Neuronal stem cell (in vitro differentiated cells): ENCODE measurements around the gene PAPSS2.
"Not testable (repeated sequence)": the region's sequence is repeated elsewhere in the genome, so short reads cannot be mapped to it uniquely, and the experiment has no call there.

Source experiments
- DNase-seq: peaks from one replicate; pipeline ENCODE4 v3.0.0-alpha.2; 2013; ENCODE audit warnings: low spot score
- H2AFZ ChIP-seq: one replicate; pipeline ENCODE4 v1.6.1; 2013; ENCODE audit warnings: mild to moderate bottlenecking, low read length, inconsistent platforms
- H2AK5ac ChIP-seq: 2 replicates; pipeline ENCODE4 v1.6.1; 2013; ENCODE audit warnings: low read depth, mild to moderate bottlenecking, inconsistent platforms, low read length, moderate library complexity, mixed read lengths
- H2BK120ac ChIP-seq: 2 replicates; pipeline ENCODE4 v1.6.1; 2013; ENCODE audit warnings: low read depth, mild to moderate bottlenecking, inconsistent platforms, low read length, moderate library complexity, mixed read lengths
- H2BK12ac ChIP-seq: one replicate; pipeline ENCODE4 v1.6.1; 2013; ENCODE audit warnings: low read length, inconsistent platforms
- H2BK15ac ChIP-seq: 2 replicates; pipeline ENCODE4 v1.6.1; 2013; ENCODE audit warnings: mild to moderate bottlenecking, low read length, inconsistent platforms, mixed read lengths
- H2BK5ac ChIP-seq: one replicate; pipeline ENCODE4 v1.6.1; 2013; ENCODE audit warnings: inconsistent platforms, mild to moderate bottlenecking, low read length, moderate library complexity
- H3K14ac ChIP-seq: one replicate; pipeline ENCODE4 v1.6.1; 2013; ENCODE audit warnings: low read length, inconsistent platforms
- H3K18ac ChIP-seq: 2 replicates; pipeline ENCODE4 v1.6.1; 2013; ENCODE audit warnings: low read length, inconsistent platforms
- H3K23ac ChIP-seq: 2 replicates; pipeline ENCODE4 v1.6.1; 2013; ENCODE audit warnings: low read depth, mild to moderate bottlenecking, mixed read lengths, low read length, inconsistent platforms; ENCODE audit not compliant: poor library complexity
- H3K27ac ChIP-seq: replicated peaks from 3 replicates; pipeline ENCODE4 v1.5.1; 2013; ENCODE audit warnings: low read length, inconsistent platforms
- H3K27me3 ChIP-seq, 3 experiments: 2 replicates each; pipeline ENCODE4 v1.6.1; 2013; ENCODE audit warnings: low read length in 3 of 3, mild to moderate bottlenecking in 2 of 3, inconsistent platforms in 1 of 3, low read depth in 1 of 3, mixed read lengths in 1 of 3, moderate library complexity in 1 of 3; ENCODE audit not compliant: control insufficient read depth in 3 of 3, insufficient read depth in 3 of 3
- H3K36me3 ChIP-seq, 2 donors: replicated peaks in 1 of 2; 2 replicates each; pipeline ENCODE4 v1.6.1; 2013; ENCODE audit warnings: low read length in 2 of 2; ENCODE audit not compliant: control insufficient read depth in 2 of 2, insufficient read depth in 2 of 2
- H3K4ac ChIP-seq: 2 replicates; pipeline ENCODE4 v1.6.1; 2013; ENCODE audit warnings: inconsistent platforms, mild to moderate bottlenecking, low read length, moderate library complexity
- H3K4me1 ChIP-seq, 2 donors: 1 replicate in 1 of 2; 2 replicates in 1 of 2; pipeline ENCODE4 v1.6.1; 2013; ENCODE audit warnings: low read length in 2 of 2, low read depth in 1 of 2; ENCODE audit not compliant: control insufficient read depth in 2 of 2, insufficient read depth in 1 of 2
- H3K4me2 ChIP-seq: one replicate; pipeline ENCODE4 v1.6.1; 2013; ENCODE audit warnings: mild to moderate bottlenecking, low read length, inconsistent platforms; ENCODE audit not compliant: insufficient read depth, poor library complexity, severe bottlenecking
- H3K4me3 ChIP-seq, 2 donors: 2 replicates each; pipeline ENCODE4 v1.5.1; 2013; ENCODE audit warnings: low read length in 2 of 2, mild to moderate bottlenecking in 2 of 2, inconsistent platforms in 1 of 2, moderate library complexity in 1 of 2
- H3K79me1 ChIP-seq: one replicate; pipeline ENCODE4 v1.6.1; 2013; ENCODE audit warnings: low read depth, mild to moderate bottlenecking, inconsistent platforms, low read length, moderate library complexity
- H3K9ac ChIP-seq: one replicate; pipeline ENCODE4 v1.6.1; 2013; ENCODE audit warnings: mild to moderate bottlenecking, low read depth, low read length, inconsistent platforms; ENCODE audit not compliant: poor library complexity
- H3K9me3 ChIP-seq, 2 donors: replicated peaks in 1 of 2; 2 replicates each; pipeline versions ENCODE3 to v1.6.1; 2013; ENCODE audit warnings: low read length in 2 of 2, mild to moderate bottlenecking in 2 of 2, inconsistent platforms in 1 of 2, low read depth in 1 of 2, mixed read lengths in 1 of 2, moderate library complexity in 1 of 2; ENCODE audit not compliant: control insufficient read depth in 2 of 2, insufficient read depth in 1 of 2
- H4K8ac ChIP-seq: one replicate; pipeline ENCODE4 v1.6.1; 2013; ENCODE audit warnings: low read depth, mild to moderate bottlenecking, inconsistent platforms, low read length, moderate library complexity
- H4K91ac ChIP-seq: one replicate; pipeline ENCODE4 v1.6.1; 2013; ENCODE audit warnings: low read length, low read depth, mild to moderate bottlenecking, inconsistent platforms; ENCODE audit not compliant: poor library complexity
- WGBS, 2 donors: extraction: QIAGEN DNeasy Blood & Tissue Kit; methylation state at CpG; one replicate each; pipeline ENCODE4 v1.1.7; 2013; ENCODE audit warnings: missing lambda C conversion rate in 2 of 2, mixed read lengths in 1 of 2; ENCODE audit not compliant: insufficient read length in 2 of 2, insufficient replicate concordance in 1 of 2; ENCODE audit errors: extremely low coverage in 2 of 2; 5-methylcytosine and 5-hydroxymethylcytosine counted together

PAPSS2 gene

GRCh38 chr10:87642486-87642885 lies 17.2 kb upstream of the PAPSS2 start:
- H3K14ac ChIP-seq, result no peak overlapping the region
- H3K4ac ChIP-seq, result no peak overlapping the region
- no peak overlapping the region for H3K27ac ChIP-seq
- no peak overlapping the region for H3K4me2 ChIP-seq
- H3K23ac ChIP-seq, result no peak overlapping the region
- no peaks in the 10 kb centered on the region for H3K36me3 ChIP-seq
- H2AK5ac ChIP-seq, result no peak overlapping the region
- H2BK15ac ChIP-seq, result no peak overlapping the region
- H3K27me3 ChIP-seq, result peaks cover 0 to 9% (median 0%) of the 10 kb centered on the region in 3 experiments
- H3K9ac ChIP-seq, result no peak overlapping the region
- H2AFZ ChIP-seq, result peak overlapping the region; percentile 53
- H3K4me1 ChIP-seq, result peaks cover 0 to 3% of the 10 kb centered on the region in 2 donors
- H2BK12ac ChIP-seq, result no peak overlapping the region
- H4K91ac ChIP-seq, result no peak overlapping the region
- WGBS, 2 donors, result no CpG with 5 or more reads among the region's 11 CpGs
- H3K79me1 ChIP-seq, result no peaks in the 10 kb centered on the region
- H2BK120ac ChIP-seq, result no peak overlapping the region
- H3K4me3 ChIP-seq, result no peak overlapping the region
- no peak overlapping the region for H2BK5ac ChIP-seq
- no peak overlapping the region for H3K18ac ChIP-seq
- H3K9me3 ChIP-seq, result peaks cover 0 to 3% of the 10 kb centered on the region in 2 donors
- DNase-seq, result no peak
- no peak overlapping the region for H4K8ac ChIP-seq

DNA sequence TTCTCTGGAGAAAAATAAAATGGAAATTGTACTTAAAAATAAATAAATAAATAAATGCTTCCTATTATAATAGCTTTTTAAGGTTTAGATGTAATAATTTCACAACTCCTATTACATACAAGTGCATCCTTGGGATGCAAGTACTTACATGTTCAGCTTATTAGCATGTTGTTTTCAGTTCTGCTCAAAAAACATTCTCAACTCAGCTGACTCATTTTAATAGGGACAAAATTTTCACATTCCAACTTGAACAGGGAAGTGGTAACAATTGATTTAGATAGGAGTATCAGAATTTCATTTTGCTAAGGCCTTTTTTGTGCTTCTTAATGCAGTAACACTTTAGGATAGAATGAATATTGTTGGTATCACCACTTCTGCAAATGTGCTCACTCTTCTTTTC lies 16.7 kb upstream of the PAPSS2 start:
- DNase-seq, result no peak
- no peaks in the 10 kb centered on the region for H3K36me3 ChIP-seq

GRCh38 chr10:87643920-87644319 lies 15.8 kb upstream of the PAPSS2 start:
- no peak for DNase-seq
- Histone ChIP-seq H2AK5ac (no peak overlapping the region), H3K27me3 (peaks cover 0 to 9% (median 0%) of the 10 kb centered on the region in 3 experiments), H3K36me3 (no peaks in the 10 kb centered on the region), H3K23ac (no peak overlapping the region), H3K9ac (no peak overlapping the region), H3K4me1 (peaks cover 0 to 3% of the 10 kb centered on the region in 2 donors), H2AFZ (no peak overlapping the region), H3K14ac (no peak overlapping the region), H4K8ac (no peak overlapping the region), H3K4me2 (no peak overlapping the region), H3K9me3 (peaks cover 0 to 2% of the 10 kb centered on the region in 2 donors), H2BK5ac (no peak overlapping the region), H2BK15ac (no peak overlapping the region), H3K27ac (no peak overlapping the region), H4K91ac (no peak overlapping the region), H3K79me1 (no peaks in the 10 kb centered on the region), H3K18ac (no peak overlapping the region), H2BK12ac (no peak overlapping the region), H2BK120ac (no peak overlapping the region), H3K4me3 (no peak overlapping the region), H3K4ac (no peak overlapping the region)
- WGBS, 2 donors, result no CpG with 5 or more reads among the region's 3 CpGs

More for the DNA sequence above, 16.7 kb upstream of the PAPSS2 start:
- Histone ChIP-seq H3K27me3 (peaks cover 0 to 9% (median 0%) of the 10 kb centered on the region in 3 experiments), H3K23ac (no peak overlapping the region), H3K79me1 (no peaks in the 10 kb centered on the region), H3K4me2 (no peak overlapping the region), H2BK15ac (no peak overlapping the region), H2BK120ac (no peak overlapping the region), H3K27ac (no peak overlapping the region), H3K4ac (no peak overlapping the region), H4K91ac (no peak overlapping the region), H3K9me3 (peaks cover 0 to 2% of the 10 kb centered on the region in 2 donors), H2AFZ (no peak overlapping the region), H3K18ac (no peak overlapping the region), H3K14ac (no peak overlapping the region), H3K9ac (no peak overlapping the region), H2BK5ac (no peak overlapping the region), H3K4me3 (no peak overlapping the region), H3K4me1 (peaks cover 0 to 3% of the 10 kb centered on the region in 2 donors), H4K8ac (no peak overlapping the region), H2AK5ac (no peak overlapping the region), H2BK12ac (no peak overlapping the region)

DNA sequence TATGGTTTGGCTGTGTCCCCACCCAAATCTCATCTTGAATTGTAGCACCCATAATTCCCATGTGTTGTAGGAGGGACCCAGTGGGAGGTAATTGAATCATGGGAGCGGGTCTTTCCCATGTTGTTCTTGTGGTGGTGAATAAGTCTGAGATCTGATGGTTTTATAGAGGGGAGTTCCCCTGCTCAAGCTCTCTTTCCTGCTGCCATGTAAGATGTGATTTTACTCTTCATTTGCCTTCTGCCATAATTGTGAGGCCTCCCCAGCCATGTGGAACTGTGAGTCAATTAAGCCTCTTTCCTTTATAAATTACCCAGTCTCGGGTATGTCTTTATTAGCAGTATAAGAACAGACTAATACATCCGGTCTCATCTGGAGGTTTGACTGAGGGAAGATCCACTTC lies 15.2 kb upstream of the PAPSS2 start:
- not testable (repeated sequence) for H2BK15ac ChIP-seq, H4K91ac ChIP-seq, H3K9ac ChIP-seq, H3K23ac ChIP-seq, H3K36me3 ChIP-seq, H3K18ac ChIP-seq, H2BK120ac ChIP-seq, DNase-seq, H3K9me3 ChIP-seq, H3K4me1 ChIP-seq, H2BK12ac ChIP-seq, H3K27me3 ChIP-seq, H3K4ac ChIP-seq, H2AFZ ChIP-seq, H2AK5ac ChIP-seq, H3K27ac ChIP-seq, H3K4me3 ChIP-seq, H4K8ac ChIP-seq, H3K79me1 ChIP-seq, H3K14ac ChIP-seq, H3K4me2 ChIP-seq, H2BK5ac ChIP-seq
- no CpG with 5 or more reads among the region's 3 CpGs for WGBS, 2 donors
